ENCODE results near the gene GPR37L1. TPM values are rescaled to one million over a fixed set of nuclear protein-coding genes. Genes with fewer than 3 reads are reported as not detected.

GPR37L1 gene, protein sequence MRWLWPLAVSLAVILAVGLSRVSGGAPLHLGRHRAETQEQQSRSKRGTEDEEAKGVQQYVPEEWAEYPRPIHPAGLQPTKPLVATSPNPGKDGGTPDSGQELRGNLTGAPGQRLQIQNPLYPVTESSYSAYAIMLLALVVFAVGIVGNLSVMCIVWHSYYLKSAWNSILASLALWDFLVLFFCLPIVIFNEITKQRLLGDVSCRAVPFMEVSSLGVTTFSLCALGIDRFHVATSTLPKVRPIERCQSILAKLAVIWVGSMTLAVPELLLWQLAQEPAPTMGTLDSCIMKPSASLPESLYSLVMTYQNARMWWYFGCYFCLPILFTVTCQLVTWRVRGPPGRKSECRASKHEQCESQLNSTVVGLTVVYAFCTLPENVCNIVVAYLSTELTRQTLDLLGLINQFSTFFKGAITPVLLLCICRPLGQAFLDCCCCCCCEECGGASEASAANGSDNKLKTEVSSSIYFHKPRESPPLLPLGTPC
- total RNA-seq (not detected), total RNA-seq (0 to 0.12 (median 0) reads per million in 172 experiments)
- 0.03 TPM for polyA plus RNA-seq (2013, experiment 1 of 2)
- 0.08 TPM for polyA plus RNA-seq (2013, experiment 2 of 2)

GRCh38 chr1:202122639-202123335 lies at the start of gene GPR37L1:
GPR37L1 (plus strand) TSS chr1:202122917; CDS start chr1:202122964, 47 bp downstream.
- Histone ChIP-seq H3K4me3 (ENCODE audit: low read length) (no peak within 1 kb of the TSS), H3K27ac (ENCODE audit: low read depth in 1 of 2, low read length in 2 of 2) (no peak within 1 kb of the TSS), H3K4me1 (ENCODE audit: insufficient read depth, low read length) (no peaks in the 10 kb centered on the region), H3K36me3 (ENCODE audit: insufficient read depth, low read length) (no peaks in the 10 kb centered on the region), H3K27me3 (ENCODE audit: control insufficient read depth in 1 of 2, insufficient read depth in 2 of 2, low read length in 2 of 2) (peaks cover 0 to 2% of the 10 kb centered on the region in 2 experiments), H3K9me3 (ENCODE audit: control insufficient read depth in 1 of 2, insufficient read depth in 1 of 2, low read length in 2 of 2) (no peaks in the 10 kb centered on the region)
- intact Hi-C loops (cut with DNase I, micrococcal nuclease): no loop called here
- no peaks in the 10 kb centered on the region for H3K36me3 Mint-ChIP-seq (ENCODE audit: low read depth)
- ChIA-PET CTCF (no interaction called here), POLR2A (no interaction called here)
- no peak for DNase-seq
- H3K27ac Mint-ChIP-seq: no peak within 1 kb of the TSS
- no peaks in the 10 kb centered on the region for H3K4me1 Mint-ChIP-seq (ENCODE audit: low read depth)
- H3K9me3 Mint-ChIP-seq: no peaks in the 10 kb centered on the region
- no peak for ATAC-seq (ENCODE audit: poor library complexity)
- peaks cover 20% of the 10 kb centered on the region for H3K27me3 Mint-ChIP-seq
- TF ChIP-seq, protein P1, sequence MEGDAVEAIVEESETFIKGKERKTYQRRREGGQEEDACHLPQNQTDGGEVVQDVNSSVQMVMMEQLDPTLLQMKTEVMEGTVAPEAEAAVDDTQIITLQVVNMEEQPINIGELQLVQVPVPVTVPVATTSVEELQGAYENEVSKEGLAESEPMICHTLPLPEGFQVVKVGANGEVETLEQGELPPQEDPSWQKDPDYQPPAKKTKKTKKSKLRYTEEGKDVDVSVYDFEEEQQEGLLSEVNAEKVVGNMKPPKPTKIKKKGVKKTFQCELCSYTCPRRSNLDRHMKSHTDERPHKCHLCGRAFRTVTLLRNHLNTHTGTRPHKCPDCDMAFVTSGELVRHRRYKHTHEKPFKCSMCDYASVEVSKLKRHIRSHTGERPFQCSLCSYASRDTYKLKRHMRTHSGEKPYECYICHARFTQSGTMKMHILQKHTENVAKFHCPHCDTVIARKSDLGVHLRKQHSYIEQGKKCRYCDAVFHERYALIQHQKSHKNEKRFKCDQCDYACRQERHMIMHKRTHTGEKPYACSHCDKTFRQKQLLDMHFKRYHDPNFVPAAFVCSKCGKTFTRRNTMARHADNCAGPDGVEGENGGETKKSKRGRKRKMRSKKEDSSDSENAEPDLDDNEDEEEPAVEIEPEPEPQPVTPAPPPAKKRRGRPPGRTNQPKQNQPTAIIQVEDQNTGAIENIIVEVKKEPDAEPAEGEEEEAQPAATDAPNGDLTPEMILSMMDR (IDR thresholded peaks at IDR 0.05): no peak
- H3K4me3 Mint-ChIP-seq: no peak within 1 kb of the TSS

GRCh38 chr1:202073206-202073605 lies 49.5 kb upstream of the GPR37L1 start:
- DNase-seq: no peak
- no peak for ATAC-seq (ENCODE audit: poor library complexity)
- TF ChIP-seq, protein P1 (IDR thresholded peaks at IDR 0.05): no peak
- H3K36me3 ChIP-seq (ENCODE audit: insufficient read depth, low read length): no peaks in the 10 kb centered on the region
- no peaks in the 10 kb centered on the region for H3K27me3 Mint-ChIP-seq
- no peak overlapping the region for H3K4me3 Mint-ChIP-seq
- CTCF ChIA-PET: no interaction called here
- H3K4me1 ChIP-seq (ENCODE audit: insufficient read depth, low read length): no peaks in the 10 kb centered on the region
- POLR2A ChIA-PET: no interaction called here
- H3K4me3 ChIP-seq (ENCODE audit: low read length): no peak overlapping the region
- no peaks in the 10 kb centered on the region for H3K9me3 ChIP-seq (ENCODE audit: control insufficient read depth in 1 of 2, insufficient read depth in 1 of 2, low read length in 2 of 2)
- intact Hi-C loops (cut with DNase I, micrococcal nuclease): no loop called here
- H3K36me3 Mint-ChIP-seq (ENCODE audit: low read depth): no peaks in the 10 kb centered on the region
- no peak overlapping the region for H3K27ac ChIP-seq (ENCODE audit: low read depth in 1 of 2, low read length in 2 of 2)
- H3K4me1 Mint-ChIP-seq (ENCODE audit: low read depth): no peaks in the 10 kb centered on the region
- H3K27ac Mint-ChIP-seq: no peak overlapping the region
- H3K9me3 Mint-ChIP-seq: no peaks in the 10 kb centered on the region
- no peaks in the 10 kb centered on the region for H3K27me3 ChIP-seq (ENCODE audit: control insufficient read depth in 1 of 2, insufficient read depth in 2 of 2, low read length in 2 of 2)

DNA sequence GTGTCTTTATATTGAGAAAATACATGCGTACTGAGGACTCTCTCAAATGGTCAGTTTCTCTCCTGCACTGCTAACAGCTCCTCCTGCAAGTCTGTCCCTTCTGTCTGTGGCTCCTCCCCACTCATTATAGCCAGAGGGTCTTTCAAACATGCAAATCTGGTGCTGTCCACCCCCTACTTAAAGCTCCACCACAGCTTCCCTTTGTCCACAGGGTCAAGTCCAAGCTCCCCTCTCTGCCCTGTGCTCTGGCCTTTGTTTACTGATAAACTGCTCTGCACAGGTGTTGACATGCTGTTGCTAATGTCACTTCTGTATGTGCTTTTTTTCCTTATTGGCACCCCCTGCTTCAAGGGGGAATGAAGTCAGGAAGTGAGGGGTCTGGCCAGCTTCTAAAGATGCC lies 47.7 kb upstream of the GPR37L1 start:
- POLR2A ChIA-PET: no interaction called here
- Mint-ChIP-seq H3K27me3 (no peaks in the 10 kb centered on the region), H3K9me3 (no peaks in the 10 kb centered on the region), H3K4me1 (ENCODE audit: low read depth) (no peaks in the 10 kb centered on the region), H3K36me3 (ENCODE audit: low read depth) (no peaks in the 10 kb centered on the region), H3K4me3 (no peak overlapping the region), H3K27ac (no peak overlapping the region)
- no peak overlapping the region for H3K4me3 ChIP-seq (ENCODE audit: low read length)
- no peak overlapping the region for H3K27ac ChIP-seq (ENCODE audit: low read depth in 1 of 2, low read length in 2 of 2)
- intact Hi-C loops (cut with DNase I, micrococcal nuclease): no loop called here
- DNase-seq (no peak), ATAC-seq (ENCODE audit: poor library complexity) (no peak)
- CTCF ChIA-PET: no interaction called here
- TF ChIP-seq, protein P1 (IDR thresholded peaks at IDR 0.05): no peak
- H3K4me1 ChIP-seq (ENCODE audit: insufficient read depth, low read length): no peaks in the 10 kb centered on the region
- H3K36me3 ChIP-seq (ENCODE audit: insufficient read depth, low read length): no peaks in the 10 kb centered on the region
- no peaks in the 10 kb centered on the region for H3K27me3 ChIP-seq (ENCODE audit: control insufficient read depth in 1 of 2, insufficient read depth in 2 of 2, low read length in 2 of 2)
- no peaks in the 10 kb centered on the region for H3K9me3 ChIP-seq (ENCODE audit: control insufficient read depth in 1 of 2, insufficient read depth in 1 of 2, low read length in 2 of 2)
